Measurements from ENCODE around the gene PTOV1.

DNA sequence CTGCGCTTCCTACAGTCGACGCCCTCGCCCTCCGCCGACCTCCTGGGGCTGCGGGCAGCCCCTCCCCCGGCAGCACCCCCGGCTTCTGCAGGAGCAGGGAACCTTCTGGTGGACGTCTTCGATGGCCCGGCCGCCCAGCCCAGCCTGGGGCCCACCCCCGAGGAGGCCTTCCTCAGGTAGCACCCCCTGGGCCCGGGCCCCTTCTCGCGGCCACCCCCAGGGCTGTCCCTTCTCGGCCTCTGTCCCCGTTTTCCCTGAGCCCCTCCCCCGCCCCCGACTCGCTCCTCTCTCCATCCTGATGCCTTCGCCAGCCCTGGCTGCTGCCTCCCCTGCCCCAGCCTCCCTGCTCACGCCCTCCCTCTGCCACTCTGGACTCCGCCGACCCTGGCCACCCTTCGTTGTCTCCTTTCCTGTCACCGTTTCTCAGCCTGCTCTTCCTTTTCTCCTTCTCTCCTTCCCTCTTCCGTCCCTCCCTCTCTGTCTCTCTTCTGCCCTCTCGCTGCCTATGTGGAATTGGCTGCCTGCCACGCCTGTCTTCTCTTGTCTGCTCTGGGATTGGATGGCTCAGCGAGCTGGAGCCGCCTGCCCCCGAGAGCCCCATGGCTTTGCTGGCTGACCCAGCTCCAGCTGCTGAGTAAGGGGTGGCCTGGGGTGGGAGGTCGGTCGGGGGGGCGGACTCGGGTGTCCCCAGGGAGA lies 48.8 kb upstream of the PTOV1 start:
- TF ChIP-seq, protein P1, sequence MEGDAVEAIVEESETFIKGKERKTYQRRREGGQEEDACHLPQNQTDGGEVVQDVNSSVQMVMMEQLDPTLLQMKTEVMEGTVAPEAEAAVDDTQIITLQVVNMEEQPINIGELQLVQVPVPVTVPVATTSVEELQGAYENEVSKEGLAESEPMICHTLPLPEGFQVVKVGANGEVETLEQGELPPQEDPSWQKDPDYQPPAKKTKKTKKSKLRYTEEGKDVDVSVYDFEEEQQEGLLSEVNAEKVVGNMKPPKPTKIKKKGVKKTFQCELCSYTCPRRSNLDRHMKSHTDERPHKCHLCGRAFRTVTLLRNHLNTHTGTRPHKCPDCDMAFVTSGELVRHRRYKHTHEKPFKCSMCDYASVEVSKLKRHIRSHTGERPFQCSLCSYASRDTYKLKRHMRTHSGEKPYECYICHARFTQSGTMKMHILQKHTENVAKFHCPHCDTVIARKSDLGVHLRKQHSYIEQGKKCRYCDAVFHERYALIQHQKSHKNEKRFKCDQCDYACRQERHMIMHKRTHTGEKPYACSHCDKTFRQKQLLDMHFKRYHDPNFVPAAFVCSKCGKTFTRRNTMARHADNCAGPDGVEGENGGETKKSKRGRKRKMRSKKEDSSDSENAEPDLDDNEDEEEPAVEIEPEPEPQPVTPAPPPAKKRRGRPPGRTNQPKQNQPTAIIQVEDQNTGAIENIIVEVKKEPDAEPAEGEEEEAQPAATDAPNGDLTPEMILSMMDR (IDR thresholded peaks at IDR 0.05; ENCODE audit: insufficient read depth, low read length, poor library complexity, severe bottlenecking) = no peak
- no peak for TF ChIP-seq EZH2phosphoT487 (conservative IDR thresholded peaks at IDR 0.05; ENCODE audit: low read length)

Measured in SU-DHL-6 (cell line).